ENCODE data around the gene ZBTB49.
"Not testable (repeated sequence)": the region's sequence is repeated elsewhere in the genome, so short reads cannot be mapped to it uniquely, and the experiment has no call there.

The ZBTB49 gene

GRCh38 chr4:4334798-4335520 lies 44.9 kb downstream of the ZBTB49 start:
- H3K9ac ChIP-seq (ENCODE audit: low read length in 2 of 2), result no peak overlapping the region
- peaks cover under 1 to 4% of the 10 kb centered on the region in 2 donors for H3K27me3 ChIP-seq (ENCODE audit: control insufficient read depth in 1 of 2, insufficient read depth in 2 of 2, low read length in 2 of 2)
- no peak overlapping the region for H3K27ac ChIP-seq (ENCODE audit: low read length)
- no peaks in the 10 kb centered on the region for H3K36me3 ChIP-seq (ENCODE audit: control insufficient read depth in 2 of 2, insufficient read depth in 2 of 2, low read length in 2 of 2)
- H3K4me3 ChIP-seq (ENCODE audit: low read length in 2 of 2), result no peak overlapping the region
- H3K9me3 ChIP-seq (ENCODE audit: control insufficient read depth in 2 of 2, low read length in 2 of 2), result peaks cover 0 to 2% of the 10 kb centered on the region in 2 donors
- H3K4me1 ChIP-seq (ENCODE audit: control insufficient read depth, insufficient read depth, low read length), result no peaks in the 10 kb centered on the region

GRCh38 chr4:4338210-4339001 lies 48.4 kb downstream of the ZBTB49 start:
- Histone ChIP-seq H3K4me3 (ENCODE audit: low read length in 2 of 2) (no peak overlapping the region), H3K27ac (ENCODE audit: low read length) (no peak overlapping the region), H3K4me1 (ENCODE audit: control insufficient read depth, insufficient read depth, low read length) (no peaks in the 10 kb centered on the region), H3K27me3 (ENCODE audit: control insufficient read depth in 1 of 2, insufficient read depth in 2 of 2, low read length in 2 of 2) (peaks cover 4 to 8% of the 10 kb centered on the region in 2 donors), H3K9ac (ENCODE audit: low read length in 2 of 2) (no peak overlapping the region), H3K9me3 (ENCODE audit: control insufficient read depth in 2 of 2, low read length in 2 of 2) (no peaks in the 10 kb centered on the region), H3K36me3 (ENCODE audit: control insufficient read depth in 2 of 2, insufficient read depth in 2 of 2, low read length in 2 of 2) (no peaks in the 10 kb centered on the region)

- no peak overlapping the region for H3K27ac ChIP-seq (ENCODE audit: low read length)
- H3K9me3 ChIP-seq (ENCODE audit: control insufficient read depth in 2 of 2, low read length in 2 of 2), result no peaks in the 10 kb centered on the region
- no peaks in the 10 kb centered on the region for H3K36me3 ChIP-seq (ENCODE audit: control insufficient read depth in 2 of 2, insufficient read depth in 2 of 2, low read length in 2 of 2)
- H3K27me3 ChIP-seq (ENCODE audit: control insufficient read depth in 1 of 2, insufficient read depth in 2 of 2, low read length in 2 of 2), result peaks cover 4 to 8% of the 10 kb centered on the region in 2 donors
- no peaks in the 10 kb centered on the region for H3K4me1 ChIP-seq (ENCODE audit: control insufficient read depth, insufficient read depth, low read length)
- no peak overlapping the region for H3K9ac ChIP-seq (ENCODE audit: low read length in 2 of 2)
- no peak overlapping the region for H3K4me3 ChIP-seq (ENCODE audit: low read length in 2 of 2)
Measured at GRCh38 chr4:4339504-4340085, 49.5 kb downstream of the ZBTB49 start.

- H3K4me1 ChIP-seq (ENCODE audit: control insufficient read depth, insufficient read depth, low read length), result no peaks in the 10 kb centered on the region
- H3K4me3 ChIP-seq (ENCODE audit: low read length in 2 of 2), result no peak overlapping the region
- peaks cover 4 to 15% of the 10 kb centered on the region in 2 donors for H3K27me3 ChIP-seq (ENCODE audit: control insufficient read depth in 1 of 2, insufficient read depth in 2 of 2, low read length in 2 of 2)
- H3K9me3 ChIP-seq (ENCODE audit: control insufficient read depth in 2 of 2, low read length in 2 of 2), result no peaks in the 10 kb centered on the region
- no peak overlapping the region for H3K9ac ChIP-seq (ENCODE audit: low read length in 2 of 2)
- no peaks in the 10 kb centered on the region for H3K36me3 ChIP-seq (ENCODE audit: control insufficient read depth in 2 of 2, insufficient read depth in 2 of 2, low read length in 2 of 2)
- no peak overlapping the region for H3K27ac ChIP-seq (ENCODE audit: low read length)
Measured at GRCh38 chr4:4341861-4342650, 52.0 kb downstream of the ZBTB49 start.

GRCh38 chr4:4343038-4343437 lies 53.0 kb downstream of the ZBTB49 start:
- no peaks in the 10 kb centered on the region for H3K9me3 ChIP-seq (ENCODE audit: control insufficient read depth in 2 of 2, low read length in 2 of 2)
- H3K4me3 ChIP-seq (ENCODE audit: low read length in 2 of 2), result no peak overlapping the region
- H3K27ac ChIP-seq (ENCODE audit: low read length), result no peak overlapping the region
- H3K9ac ChIP-seq (ENCODE audit: low read length in 2 of 2), result no peak overlapping the region
- H3K27me3 ChIP-seq (ENCODE audit: control insufficient read depth in 1 of 2, insufficient read depth in 2 of 2, low read length in 2 of 2), result peaks cover 4 to 15% of the 10 kb centered on the region in 2 donors
- no peaks in the 10 kb centered on the region for H3K4me1 ChIP-seq (ENCODE audit: control insufficient read depth, insufficient read depth, low read length)
- no peaks in the 10 kb centered on the region for H3K36me3 ChIP-seq (ENCODE audit: control insufficient read depth in 2 of 2, insufficient read depth in 2 of 2, low read length in 2 of 2)

- H3K36me3 ChIP-seq (ENCODE audit: control insufficient read depth in 2 of 2, insufficient read depth in 2 of 2, low read length in 2 of 2), result no peaks in the 10 kb centered on the region
- H3K27me3 ChIP-seq (ENCODE audit: control insufficient read depth in 1 of 2, insufficient read depth in 2 of 2, low read length in 2 of 2), result peaks cover 3 to 10% of the 10 kb centered on the region in 2 donors
- H3K27ac ChIP-seq (ENCODE audit: low read length), result no peak overlapping the region
- H3K9me3 ChIP-seq (ENCODE audit: control insufficient read depth in 2 of 2, low read length in 2 of 2), result no peaks in the 10 kb centered on the region
- no peaks in the 10 kb centered on the region for H3K4me1 ChIP-seq (ENCODE audit: control insufficient read depth, insufficient read depth, low read length)
- H3K4me3 ChIP-seq (ENCODE audit: low read length in 2 of 2), result no peak overlapping the region
- H3K9ac ChIP-seq (ENCODE audit: low read length in 2 of 2), result no peak overlapping the region
Measured at GRCh38 chr4:4344915-4345527, 55.0 kb downstream of the ZBTB49 start.

GRCh38 chr4:4347585-4347984 lies 57.5 kb downstream of the ZBTB49 start:
- Histone ChIP-seq H3K27ac (ENCODE audit: low read length) (no peak overlapping the region), H3K9ac (ENCODE audit: low read length in 2 of 2) (no peak overlapping the region), H3K36me3 (ENCODE audit: control insufficient read depth in 2 of 2, insufficient read depth in 2 of 2, low read length in 2 of 2) (no peaks in the 10 kb centered on the region), H3K4me3 (ENCODE audit: low read length in 2 of 2) (no peak overlapping the region), H3K9me3 (ENCODE audit: control insufficient read depth in 2 of 2, low read length in 2 of 2) (no peaks in the 10 kb centered on the region), H3K27me3 (ENCODE audit: control insufficient read depth in 1 of 2, insufficient read depth in 2 of 2, low read length in 2 of 2) (peaks cover 0 to 7% of the 10 kb centered on the region in 2 donors), H3K4me1 (ENCODE audit: control insufficient read depth, insufficient read depth, low read length) (no peaks in the 10 kb centered on the region)

GRCh38 chr4:4348585-4348984 lies 58.5 kb downstream of the ZBTB49 start:
- H3K4me3 ChIP-seq (ENCODE audit: low read length in 2 of 2); H3K4me1 ChIP-seq (ENCODE audit: control insufficient read depth, insufficient read depth, low read length); H3K27ac ChIP-seq (ENCODE audit: low read length); H3K36me3 ChIP-seq (ENCODE audit: control insufficient read depth in 2 of 2, insufficient read depth in 2 of 2, low read length in 2 of 2); H3K27me3 ChIP-seq (ENCODE audit: control insufficient read depth in 1 of 2, insufficient read depth in 2 of 2, low read length in 2 of 2); H3K9me3 ChIP-seq (ENCODE audit: control insufficient read depth in 2 of 2, low read length in 2 of 2); H3K9ac ChIP-seq (ENCODE audit: low read length in 2 of 2): not testable (repeated sequence)

- no peak overlapping the region for H3K27ac ChIP-seq (ENCODE audit: low read length)
- no peak overlapping the region for H3K4me3 ChIP-seq (ENCODE audit: low read length in 2 of 2)
- no peaks in the 10 kb centered on the region for H3K4me1 ChIP-seq (ENCODE audit: control insufficient read depth, insufficient read depth, low read length)
- H3K9me3 ChIP-seq (ENCODE audit: control insufficient read depth in 2 of 2, low read length in 2 of 2), result no peaks in the 10 kb centered on the region
- H3K9ac ChIP-seq (ENCODE audit: low read length in 2 of 2), result no peak overlapping the region
- peaks cover 0 to 7% of the 10 kb centered on the region in 2 donors for H3K27me3 ChIP-seq (ENCODE audit: control insufficient read depth in 1 of 2, insufficient read depth in 2 of 2, low read length in 2 of 2)
- H3K36me3 ChIP-seq (ENCODE audit: control insufficient read depth in 2 of 2, insufficient read depth in 2 of 2, low read length in 2 of 2), result no peaks in the 10 kb centered on the region
Measured at GRCh38 chr4:4349867-4350266, 59.8 kb downstream of the ZBTB49 start.

- no peak overlapping the region for H3K9ac ChIP-seq (ENCODE audit: low read length in 2 of 2)
- H3K27me3 ChIP-seq (ENCODE audit: control insufficient read depth in 1 of 2, insufficient read depth in 2 of 2, low read length in 2 of 2), result peaks cover 0 to 1% of the 10 kb centered on the region in 2 donors
- H3K36me3 ChIP-seq (ENCODE audit: control insufficient read depth in 2 of 2, insufficient read depth in 2 of 2, low read length in 2 of 2), result no peaks in the 10 kb centered on the region
- H3K9me3 ChIP-seq (ENCODE audit: control insufficient read depth in 2 of 2, low read length in 2 of 2), result no peaks in the 10 kb centered on the region
- no peaks in the 10 kb centered on the region for H3K4me1 ChIP-seq (ENCODE audit: control insufficient read depth, insufficient read depth, low read length)
- no peak overlapping the region for H3K27ac ChIP-seq (ENCODE audit: low read length)
- no peak overlapping the region for H3K4me3 ChIP-seq (ENCODE audit: low read length in 2 of 2)
Measured at GRCh38 chr4:4350909-4351308, 60.9 kb downstream of the ZBTB49 start.

Data from stomach smooth muscle (tissue), 2 donors.